AG10803 (cell line): ENCODE results near the gene UIMC1.

Source experiments
- DNase-seq: peaks from one replicate; pipeline ENCODE4 v3.0.0; 2010; ENCODE audit warnings: low read depth
- H3K4me3 ChIP-seq: 2 replicates; pipeline ENCODE4 v1.5.1; 2011; ENCODE audit warnings: mild to moderate bottlenecking, low read length, control low read depth
- TF ChIP-seq, protein P1 (sequence below): conservative IDR thresholded peaks from 2 replicates; pipeline ENCODE4 v1.5.1; 2011; ENCODE audit warnings: mild to moderate bottlenecking, low read length, control low read depth, inconsistent platforms

UIMC1 gene

DNA sequence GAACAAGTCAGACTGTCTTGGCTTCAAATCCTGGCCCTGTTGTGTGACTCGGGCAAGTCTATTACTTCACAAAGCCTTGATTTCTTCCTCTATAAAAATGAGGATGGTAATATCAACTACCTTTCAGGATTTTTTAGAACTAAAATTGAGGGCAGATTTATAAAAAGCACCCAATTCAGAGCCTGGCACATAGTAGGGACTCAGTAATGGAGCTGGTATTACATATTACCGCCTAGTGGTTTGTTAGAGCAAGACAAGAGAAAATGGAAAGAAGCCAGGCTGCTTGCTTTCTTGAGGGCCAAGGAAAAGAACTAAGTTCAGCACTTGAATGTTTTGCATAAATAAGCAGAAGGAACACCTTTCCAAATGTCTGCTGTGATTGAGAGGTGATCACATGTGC, 35.4 kb upstream of the UIMC1 start:
- DNase-seq = no peak
- TF ChIP-seq, protein P1, sequence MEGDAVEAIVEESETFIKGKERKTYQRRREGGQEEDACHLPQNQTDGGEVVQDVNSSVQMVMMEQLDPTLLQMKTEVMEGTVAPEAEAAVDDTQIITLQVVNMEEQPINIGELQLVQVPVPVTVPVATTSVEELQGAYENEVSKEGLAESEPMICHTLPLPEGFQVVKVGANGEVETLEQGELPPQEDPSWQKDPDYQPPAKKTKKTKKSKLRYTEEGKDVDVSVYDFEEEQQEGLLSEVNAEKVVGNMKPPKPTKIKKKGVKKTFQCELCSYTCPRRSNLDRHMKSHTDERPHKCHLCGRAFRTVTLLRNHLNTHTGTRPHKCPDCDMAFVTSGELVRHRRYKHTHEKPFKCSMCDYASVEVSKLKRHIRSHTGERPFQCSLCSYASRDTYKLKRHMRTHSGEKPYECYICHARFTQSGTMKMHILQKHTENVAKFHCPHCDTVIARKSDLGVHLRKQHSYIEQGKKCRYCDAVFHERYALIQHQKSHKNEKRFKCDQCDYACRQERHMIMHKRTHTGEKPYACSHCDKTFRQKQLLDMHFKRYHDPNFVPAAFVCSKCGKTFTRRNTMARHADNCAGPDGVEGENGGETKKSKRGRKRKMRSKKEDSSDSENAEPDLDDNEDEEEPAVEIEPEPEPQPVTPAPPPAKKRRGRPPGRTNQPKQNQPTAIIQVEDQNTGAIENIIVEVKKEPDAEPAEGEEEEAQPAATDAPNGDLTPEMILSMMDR = no peak
- no peak overlapping the region for H3K4me3 ChIP-seq

DNA sequence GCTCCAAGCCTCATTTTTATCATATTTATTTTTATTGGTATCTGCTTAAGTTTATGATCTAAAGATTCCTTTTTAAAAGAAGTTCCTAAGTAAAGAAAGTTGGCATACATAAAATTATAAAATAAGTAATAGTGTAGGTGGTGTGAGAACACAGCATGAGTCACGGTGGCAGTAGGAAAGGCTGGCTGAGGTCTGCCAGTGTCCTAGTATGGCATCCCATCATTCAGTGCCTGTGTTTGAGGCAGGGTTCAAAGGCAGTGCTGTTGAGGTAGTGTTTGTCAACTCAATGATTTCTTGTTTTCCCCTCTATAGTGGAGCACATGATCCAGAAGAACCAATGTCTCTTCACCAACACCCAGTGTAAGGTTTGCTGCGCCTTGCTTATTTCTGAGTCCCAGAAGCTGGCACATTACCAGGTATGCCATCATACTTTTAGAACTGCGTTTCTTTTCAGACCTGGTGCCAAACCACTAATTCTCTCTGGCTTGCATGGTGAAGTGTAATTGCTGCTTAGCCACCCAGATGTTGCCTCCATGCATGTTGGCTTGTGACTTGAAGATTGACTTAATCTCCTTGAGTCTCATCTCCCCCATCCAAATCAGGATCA, 34.3 kb upstream of the UIMC1 start:
- TF ChIP-seq, protein P1 = no peak
- no peak overlapping the region for H3K4me3 ChIP-seq
- peak; percentile 93 for DNase-seq

DNA sequence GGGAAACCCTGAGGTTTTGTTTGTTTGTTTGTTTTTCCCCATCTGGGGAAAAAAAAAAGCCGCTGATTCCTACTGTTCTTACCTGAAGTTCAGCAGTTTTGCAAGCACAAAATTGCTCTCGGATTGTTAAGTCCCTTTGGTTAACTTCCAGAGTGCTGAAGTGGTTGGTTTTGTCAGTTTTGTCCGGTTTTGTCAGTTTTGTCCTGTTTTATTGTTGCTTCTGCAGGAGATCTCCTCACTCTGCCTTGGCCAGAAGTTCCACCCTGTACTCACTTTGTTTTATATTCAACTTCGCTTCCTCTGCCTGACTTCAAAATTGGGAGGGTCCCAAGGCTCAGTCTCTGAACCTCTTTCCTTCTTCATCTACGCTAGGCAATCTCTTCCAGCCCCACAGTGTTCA, 30.3 kb upstream of the UIMC1 start:
- no peak for DNase-seq
- no peak overlapping the region for H3K4me3 ChIP-seq
- TF ChIP-seq, protein P1 = no peak

DNA sequence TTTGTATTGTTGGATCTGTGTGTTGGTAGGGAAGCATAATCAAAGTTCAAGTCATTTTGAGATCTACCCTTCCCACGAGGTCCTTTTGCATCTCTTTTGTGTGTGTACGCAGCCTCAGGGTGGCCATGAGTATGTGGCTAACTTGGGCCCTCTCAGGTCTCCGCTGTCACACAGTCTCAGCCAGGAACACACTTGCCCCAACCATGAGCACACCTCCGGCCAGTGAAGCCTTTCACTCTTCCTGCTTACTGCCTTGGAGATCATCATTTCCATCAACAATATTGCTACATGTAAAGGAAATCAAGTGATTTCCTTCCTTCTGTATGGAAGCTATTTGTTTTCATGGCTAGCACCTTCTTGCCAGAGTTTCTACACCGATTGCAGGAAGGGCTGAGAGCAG, 29.9 kb upstream of the UIMC1 start:
- no peak for DNase-seq
- TF ChIP-seq, protein P1 = no peak
- no peak overlapping the region for H3K4me3 ChIP-seq

DNA sequence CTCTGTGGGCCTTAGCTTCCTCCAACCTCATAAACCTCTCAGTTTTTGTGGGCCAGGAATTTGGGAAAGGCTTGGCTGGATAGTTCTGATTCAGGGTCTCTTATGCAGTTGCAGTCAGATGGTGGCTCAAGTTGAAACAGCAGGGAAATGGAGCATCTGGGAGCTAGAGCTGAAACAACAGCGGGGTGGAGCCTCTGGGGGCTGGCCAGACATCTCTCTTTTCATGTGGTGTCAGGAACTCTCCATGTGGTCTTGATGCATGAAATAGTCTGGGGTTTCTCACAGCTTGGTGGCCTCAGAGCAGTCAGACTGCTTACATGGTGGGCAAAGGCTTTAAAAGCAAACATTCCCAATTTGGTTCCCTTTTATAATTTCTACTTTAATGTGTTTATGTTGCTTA, 29.4 kb upstream of the UIMC1 start:
- DNase-seq = peak; percentile 51
- no peak overlapping the region for H3K4me3 ChIP-seq
- TF ChIP-seq, protein P1 = no peak

DNA sequence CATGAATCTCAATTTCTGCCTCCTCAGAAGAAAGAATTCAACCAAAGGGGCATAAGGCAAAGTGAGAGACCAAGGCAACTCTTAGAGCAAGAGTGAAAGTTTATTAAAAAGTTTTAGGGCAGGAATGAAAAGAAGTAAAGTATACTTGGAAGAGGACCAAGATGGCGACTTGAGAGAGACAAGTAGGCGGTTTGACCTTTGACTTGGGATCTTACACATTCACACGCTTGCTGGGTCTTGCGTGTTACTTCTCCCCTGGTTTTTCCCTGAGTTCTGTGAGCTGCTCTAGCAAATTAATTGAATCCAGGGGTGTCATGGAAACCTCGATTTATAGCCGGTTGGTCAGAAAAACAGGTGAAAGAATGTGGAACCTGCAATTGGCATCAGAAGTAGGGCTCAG, 22.9 kb upstream of the UIMC1 start:
- no peak overlapping the region for H3K4me3 ChIP-seq
- TF ChIP-seq, protein P1 = no peak
- no peak for DNase-seq

DNA sequence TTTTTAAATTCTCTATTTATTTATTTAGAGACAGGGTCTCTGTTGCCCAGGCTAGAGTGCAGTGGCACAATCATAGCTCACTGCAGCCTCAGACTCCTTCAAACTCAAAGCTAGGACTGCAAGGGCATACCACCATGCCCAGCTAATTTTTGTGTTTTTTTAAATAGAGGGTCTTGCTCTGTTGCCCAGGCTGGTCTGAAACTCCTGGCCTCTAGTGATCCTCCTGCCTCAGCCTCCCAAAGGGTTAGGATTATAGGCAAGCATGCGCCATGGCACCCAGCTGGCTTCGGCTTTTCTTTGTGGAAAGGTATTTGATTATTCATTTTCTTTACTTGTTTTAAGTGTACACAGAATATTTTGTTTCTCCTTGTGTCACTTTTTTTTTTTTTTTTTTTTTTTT, 21.1 kb upstream of the UIMC1 start:
- TF ChIP-seq, protein P1 = no peak
- no peak for DNase-seq

More for the DNA sequence above, 21.1 kb upstream of the UIMC1 start:
- H3K4me3 ChIP-seq = no peak overlapping the region
